HG03135 (cell line): ENCODE data around the gene CEP57.
A peak's percentile ranks its signal among the peaks of the same experiment; 100 is the strongest.
"Not testable (repeated sequence)": the region's sequence is repeated elsewhere in the genome, so short reads cannot be mapped to it uniquely, and the experiment has no call there.

Experiments used
- ATAC-seq: cut with Tn5 transposase; IDR thresholded peaks from one replicate; pipeline ENCODE4 v1.9.1; 2021; ENCODE audit warnings: mild to moderate bottlenecking, moderate library complexity; ENCODE audit not compliant: unreplicated experiment

The CEP57 gene

DNA sequence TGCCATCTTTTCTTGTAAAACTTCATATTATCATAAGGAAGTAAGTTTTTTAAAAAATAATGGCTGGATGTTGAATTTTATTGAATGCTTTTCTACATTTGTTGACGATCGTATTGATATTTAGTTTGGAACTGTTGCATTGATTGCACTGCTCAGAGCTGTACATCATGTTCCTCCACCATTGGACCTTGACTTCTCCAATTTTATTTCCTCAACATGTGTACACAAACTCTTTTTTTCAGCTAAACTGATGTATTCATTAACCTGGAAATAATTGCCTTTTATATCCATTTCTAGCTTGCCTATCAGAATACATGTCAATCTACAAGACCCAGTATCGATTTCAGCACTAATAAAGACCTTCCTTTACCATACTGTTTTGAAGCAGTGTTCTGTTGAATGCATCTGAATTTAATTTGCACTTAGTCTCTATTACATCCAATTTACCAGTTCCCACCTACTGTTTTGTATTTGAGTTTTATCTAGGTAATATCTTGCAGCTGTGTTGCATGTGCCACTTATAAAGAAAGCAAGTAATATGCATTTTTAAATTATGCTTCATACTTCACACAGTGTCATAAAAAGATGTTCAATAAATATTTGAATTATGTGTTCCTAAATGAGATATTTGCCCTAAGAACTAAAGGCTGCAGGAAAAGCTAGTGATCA, 5.5 kb downstream of the CEP57 start:
- ATAC-seq = no peak

DNA sequence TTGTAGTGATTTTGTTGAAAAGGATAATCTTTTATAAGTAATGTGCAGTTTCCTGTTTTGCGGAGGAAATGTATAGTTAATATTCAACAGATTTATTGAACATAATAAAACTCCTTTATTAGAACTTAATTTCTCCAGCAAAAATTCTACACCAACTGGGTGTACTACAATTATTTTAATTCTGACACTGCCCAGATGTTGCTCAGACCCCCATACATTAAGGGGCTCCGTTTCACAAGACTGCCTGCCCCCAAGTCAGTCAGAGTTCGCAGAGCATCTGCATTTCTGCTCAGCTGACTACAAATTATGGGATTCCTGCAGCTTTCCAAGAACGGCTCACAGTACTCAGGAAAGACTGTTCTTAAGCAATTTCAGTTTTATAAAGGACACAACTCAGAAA, 6.2 kb downstream of the CEP57 start:
- no peak for ATAC-seq

DNA sequence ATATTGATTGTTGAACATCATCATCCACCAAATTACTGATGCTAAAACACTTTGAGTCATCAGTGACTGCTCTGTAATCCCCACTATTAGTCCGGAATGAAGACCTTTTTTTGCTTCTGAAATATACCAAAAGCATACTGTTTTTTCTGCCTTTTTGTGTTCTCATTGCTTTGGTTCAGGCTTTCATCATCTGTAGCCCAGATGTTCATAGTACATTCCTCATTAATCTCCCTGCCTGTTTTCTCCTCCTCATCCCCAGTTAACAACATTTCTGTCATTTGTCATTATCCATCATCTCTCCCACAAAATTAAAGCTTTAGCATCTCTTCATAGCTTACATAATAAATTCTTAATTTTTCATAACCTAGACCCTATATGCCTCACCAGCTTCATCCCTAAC, 9.2 kb downstream of the CEP57 start:
- ATAC-seq = no peak

DNA sequence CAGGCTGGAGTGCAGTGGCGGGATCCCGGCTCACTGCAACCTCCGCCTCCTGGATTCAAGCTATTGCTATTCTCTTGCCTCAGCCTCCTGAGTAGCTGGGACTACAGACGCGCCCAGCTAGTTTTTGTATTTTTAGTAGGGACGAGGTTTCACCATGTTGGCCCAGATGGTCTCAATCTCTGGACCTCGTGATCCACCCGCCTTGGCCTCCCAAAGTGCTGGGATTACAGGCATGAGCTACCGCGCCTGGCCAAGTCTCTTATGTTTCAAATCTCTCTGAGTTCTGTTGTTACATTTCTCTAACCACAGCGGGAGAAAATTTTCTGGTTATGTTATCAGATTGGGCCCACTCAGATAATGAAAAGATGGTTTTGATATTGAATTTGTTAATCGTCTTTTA, 10.1 kb downstream of the CEP57 start:
- ATAC-seq = no peak

DNA sequence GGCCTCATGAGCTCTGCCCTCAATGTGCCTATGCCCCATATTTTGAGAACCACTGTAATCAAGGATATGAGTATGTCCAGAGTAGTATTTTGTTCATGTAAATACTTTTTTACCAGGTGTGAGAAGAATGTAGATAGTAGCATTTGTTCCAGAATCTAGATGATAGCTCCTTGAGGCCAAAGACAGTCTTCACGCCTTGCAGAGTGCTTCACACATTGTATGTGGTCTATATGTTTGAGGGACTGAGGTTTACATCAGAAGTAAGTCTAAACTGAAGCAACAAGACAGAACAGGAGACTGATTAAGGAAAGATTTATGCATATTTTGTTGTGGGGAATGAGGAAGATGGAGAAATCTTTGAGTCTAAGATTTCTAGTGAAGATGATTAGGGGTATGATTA, 12.5 kb downstream of the CEP57 start:
- ATAC-seq = no peak

DNA sequence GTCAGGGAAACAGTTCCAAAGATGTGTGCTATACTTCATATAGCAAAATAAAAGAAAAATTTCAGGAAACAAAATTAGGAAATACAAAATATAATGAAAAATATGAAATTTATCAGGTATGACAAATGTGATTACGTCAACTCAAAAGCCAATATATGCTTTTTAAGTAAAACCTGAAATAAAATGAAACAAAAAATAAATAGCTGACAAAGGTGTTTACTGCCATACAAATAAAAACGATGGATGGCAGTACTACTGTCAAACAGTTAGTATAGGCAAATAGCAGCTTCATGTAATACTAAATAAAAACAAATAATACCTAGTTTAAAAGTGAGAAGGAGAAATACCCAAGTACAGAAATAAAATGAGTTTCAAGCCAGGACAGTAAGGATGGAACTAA, 13.7 kb downstream of the CEP57 start:
- ATAC-seq = no peak

DNA sequence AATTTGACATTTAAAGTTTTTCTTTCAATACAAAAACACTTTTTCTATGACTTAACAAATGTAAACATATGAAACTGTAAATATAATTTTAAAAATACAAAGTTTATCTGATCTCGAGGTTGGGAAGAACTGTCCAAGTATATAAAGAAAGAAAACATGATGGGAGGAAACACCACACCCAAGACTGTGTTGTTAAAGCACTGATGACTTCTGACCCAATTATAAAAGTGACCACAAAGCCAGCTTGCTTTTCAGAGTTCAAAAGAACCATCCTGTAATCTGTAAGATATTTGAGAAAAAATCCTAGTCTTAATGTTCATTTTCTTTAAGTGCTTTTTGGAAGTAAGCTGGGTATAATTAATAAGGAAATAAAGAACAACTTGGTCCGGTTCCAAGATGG, 15.6 kb downstream of the CEP57 start:
- ATAC-seq = no peak

DNA sequence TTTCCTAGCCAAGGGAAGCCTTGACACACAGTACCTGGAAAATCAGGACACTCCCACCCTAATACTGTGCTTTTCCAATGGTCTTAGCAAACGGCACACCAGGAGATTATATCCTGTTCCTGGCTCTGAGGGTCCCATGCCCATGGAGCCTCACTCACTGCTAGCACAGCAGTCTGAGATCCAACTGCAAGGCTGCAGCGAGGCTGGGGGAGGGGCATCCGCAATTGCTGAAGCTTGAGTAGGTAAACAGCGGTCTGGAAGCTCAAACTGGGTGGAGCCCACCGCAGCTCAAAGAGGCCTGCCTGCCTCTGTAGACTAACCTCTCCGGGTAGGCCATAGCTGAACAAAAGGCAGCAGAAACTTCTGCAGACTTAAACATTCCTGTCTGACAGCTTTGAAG, 16.2 kb downstream of the CEP57 start:
- not testable (repeated sequence) for ATAC-seq

DNA sequence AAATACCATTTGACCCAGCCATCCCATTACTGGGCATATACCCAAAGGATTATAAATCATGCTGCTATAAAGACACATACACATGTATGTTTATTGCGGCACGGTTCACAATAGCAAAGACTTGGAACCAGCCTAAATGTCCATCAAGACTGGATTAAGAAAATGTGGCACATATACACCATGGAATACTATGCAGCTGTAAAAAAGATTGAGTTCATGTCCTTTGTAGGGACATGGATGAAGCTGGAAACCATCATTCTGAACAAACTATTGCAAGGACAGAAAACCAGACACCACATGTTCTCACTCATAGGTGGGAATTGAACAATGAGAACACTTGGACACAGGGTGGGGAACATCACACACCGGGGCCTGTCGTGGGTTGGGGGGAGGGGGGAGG, 20.8 kb downstream of the CEP57 start:
- ATAC-seq = not testable (repeated sequence)

DNA sequence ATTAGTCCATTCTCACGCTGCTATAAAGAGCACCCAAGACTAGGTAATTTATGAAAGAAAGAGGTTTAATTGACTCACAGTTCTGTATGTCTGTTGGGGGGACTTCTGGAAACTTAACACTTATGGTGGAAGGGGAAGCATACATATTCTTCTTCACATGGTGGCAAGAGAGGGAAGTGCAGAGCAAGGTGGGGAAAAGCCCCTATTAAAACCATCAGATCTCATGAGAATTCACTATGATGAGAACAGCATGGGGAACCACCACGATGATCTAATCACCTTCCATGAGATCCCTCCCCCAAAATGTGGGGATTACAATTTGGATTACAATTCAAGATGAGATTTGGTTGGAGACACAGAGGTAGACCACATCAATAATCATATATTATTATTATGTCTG, 25.7 kb downstream of the CEP57 start:
- no peak for ATAC-seq

DNA sequence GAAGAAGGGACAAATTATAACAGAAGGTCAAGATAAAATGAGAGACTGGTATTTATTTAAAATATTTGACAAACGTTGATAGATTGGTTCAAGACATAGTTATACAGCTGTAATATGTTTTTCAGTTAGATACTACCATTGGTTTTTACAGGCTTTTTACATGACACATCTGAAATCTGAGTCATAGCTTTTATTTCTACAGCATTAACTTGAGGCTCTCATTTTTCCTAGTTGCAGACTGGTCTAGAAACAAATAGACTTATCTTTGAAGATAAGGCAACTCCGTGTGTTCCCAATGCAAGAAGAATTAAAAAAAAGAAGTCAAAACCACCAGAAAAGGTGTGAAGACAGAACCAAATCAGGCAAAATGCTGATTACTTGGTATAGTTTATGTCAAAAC, 31.3 kb downstream of the CEP57 start:
- ATAC-seq = no peak

DNA sequence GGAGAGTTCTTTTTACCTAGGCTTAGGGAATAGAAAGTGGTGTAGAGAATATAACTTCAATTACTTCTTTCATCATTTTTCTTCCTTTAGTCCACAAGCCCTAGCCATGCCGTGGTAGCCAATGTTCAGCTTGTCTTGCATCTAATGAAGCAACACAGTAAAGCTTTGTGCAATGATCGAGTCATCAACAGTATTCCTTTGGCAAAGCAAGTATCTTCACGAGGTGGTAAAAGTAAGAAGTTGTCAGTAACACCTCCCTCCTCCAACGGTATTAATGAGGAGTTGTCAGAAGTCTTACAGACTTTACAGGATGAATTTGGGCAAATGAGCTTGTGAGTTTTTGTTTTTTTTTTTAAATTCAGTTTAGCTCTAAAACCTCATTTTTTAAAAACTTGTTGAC, 37.4 kb downstream of the CEP57 start:
- ATAC-seq = no peak

DNA sequence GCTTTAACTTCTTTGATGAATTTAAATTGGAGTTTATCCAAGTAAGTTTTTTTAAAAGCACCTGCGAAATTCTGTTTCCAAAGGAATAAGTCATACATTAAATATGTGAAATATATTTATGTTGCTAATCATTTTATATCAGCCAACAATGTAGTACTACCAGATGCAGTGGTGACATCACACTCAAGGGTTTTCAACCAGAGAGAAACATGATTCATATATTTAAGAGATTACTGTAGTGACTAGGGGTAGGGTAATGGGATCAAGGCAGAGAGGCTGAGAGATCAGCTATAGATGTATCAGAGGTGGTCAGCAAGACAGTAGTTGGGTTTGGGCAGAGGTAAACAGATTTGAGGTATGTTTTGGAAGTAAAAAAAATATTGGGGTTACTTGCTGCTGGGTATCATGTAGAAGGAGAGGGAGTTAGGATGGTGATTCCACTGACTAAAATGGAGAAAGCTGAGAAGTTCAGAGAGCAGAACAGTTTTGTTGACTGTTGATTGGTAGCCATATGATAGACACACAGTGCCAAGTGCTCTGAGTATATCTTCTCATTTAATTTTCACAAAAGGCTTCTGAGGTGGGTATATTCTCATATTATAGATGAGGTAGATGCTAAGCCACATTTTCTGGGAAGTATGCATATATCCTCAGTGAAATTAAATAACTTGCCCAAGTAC, 39.4 kb downstream of the CEP57 start:
- no peak for ATAC-seq

DNA sequence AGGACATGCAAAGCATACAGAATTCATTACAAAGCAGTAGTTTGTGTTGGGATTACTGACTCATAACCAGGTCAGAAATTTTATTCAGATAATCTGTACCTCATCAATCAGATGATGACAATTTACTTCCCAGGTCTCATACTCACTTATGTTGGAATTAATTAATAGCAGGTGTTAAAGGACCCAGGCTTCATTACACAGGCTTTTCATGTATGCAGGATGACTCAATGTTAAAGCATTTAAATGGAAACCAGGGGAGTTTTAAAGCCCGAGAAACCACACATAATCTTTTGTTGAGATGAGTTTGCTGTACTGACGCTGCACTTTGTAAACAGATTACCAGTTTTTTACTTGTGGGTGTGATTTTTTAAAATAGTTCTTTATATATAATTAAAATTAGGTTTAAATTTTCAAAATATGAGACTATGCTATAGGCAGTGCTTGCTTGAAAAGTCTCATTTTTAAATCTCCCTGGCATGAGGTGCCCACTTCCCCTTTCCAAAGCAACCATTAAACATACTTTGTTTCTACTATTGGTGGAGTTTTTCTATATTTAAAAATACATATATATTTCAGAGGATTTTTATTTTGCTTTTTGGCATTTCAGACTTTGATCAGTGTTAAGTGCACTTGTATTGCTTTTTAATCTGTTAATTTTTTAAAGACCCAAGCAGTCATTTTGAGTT, 41.0 kb downstream of the CEP57 start:
- no peak for ATAC-seq

DNA sequence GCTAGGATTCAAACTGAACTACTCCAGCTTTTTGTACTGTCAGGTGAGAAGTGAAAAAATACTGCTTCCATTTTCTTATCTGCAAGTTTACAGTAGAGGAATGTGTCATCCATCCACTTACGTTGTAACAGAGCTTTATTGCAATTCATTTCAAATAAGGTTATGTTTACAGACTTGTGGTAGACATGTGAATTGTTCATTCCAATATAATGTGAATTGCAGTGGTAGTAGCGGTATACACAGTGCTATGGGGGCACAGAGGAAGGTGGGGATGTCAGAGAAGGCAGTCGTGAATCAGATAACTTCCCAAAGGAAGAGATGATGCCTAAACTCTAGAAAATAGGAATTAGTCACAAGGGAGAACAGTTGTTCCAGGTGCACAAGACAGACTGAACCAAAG, 42.5 kb downstream of the CEP57 start:
- ATAC-seq = no peak

DNA sequence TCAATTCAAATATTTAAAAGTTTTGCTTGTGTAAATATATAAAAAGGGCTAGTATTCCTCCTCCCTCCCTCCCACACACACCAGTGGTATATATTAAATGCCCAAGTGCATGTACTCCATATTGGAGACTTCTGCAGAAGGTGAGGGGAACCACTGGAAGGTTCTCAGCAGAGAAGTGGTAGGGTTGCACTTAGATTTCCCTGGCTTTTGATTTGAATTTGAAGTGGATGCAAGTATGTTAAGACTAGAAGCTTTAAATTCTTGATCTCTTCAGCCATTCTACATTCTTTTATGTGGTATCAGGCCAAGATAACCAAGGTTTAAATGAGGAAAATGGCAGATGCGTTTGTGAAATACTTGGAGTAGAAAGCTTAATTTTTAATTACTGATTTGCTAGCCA, 43.1 kb downstream of the CEP57 start:
- ATAC-seq = no peak

DNA sequence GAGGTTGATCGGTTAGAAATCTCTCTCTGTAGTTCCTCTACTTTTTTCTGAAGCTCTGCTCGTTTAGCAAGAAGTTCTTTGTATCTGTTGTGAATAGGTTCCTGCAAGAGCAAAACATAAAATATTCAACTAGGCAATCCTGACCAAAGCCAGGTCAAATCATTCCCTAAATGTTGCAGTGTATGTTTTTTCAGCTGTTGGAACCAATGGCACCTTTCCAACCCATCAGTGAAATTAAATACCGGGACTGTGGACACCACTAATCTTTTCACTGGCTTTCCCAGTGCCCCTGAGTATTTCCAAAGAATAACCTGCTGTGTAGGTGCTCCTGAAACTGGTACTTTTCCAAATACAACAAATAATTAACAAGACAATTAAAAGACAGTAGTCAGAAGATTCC, 45.1 kb downstream of the CEP57 start:
- no peak for ATAC-seq

DNA sequence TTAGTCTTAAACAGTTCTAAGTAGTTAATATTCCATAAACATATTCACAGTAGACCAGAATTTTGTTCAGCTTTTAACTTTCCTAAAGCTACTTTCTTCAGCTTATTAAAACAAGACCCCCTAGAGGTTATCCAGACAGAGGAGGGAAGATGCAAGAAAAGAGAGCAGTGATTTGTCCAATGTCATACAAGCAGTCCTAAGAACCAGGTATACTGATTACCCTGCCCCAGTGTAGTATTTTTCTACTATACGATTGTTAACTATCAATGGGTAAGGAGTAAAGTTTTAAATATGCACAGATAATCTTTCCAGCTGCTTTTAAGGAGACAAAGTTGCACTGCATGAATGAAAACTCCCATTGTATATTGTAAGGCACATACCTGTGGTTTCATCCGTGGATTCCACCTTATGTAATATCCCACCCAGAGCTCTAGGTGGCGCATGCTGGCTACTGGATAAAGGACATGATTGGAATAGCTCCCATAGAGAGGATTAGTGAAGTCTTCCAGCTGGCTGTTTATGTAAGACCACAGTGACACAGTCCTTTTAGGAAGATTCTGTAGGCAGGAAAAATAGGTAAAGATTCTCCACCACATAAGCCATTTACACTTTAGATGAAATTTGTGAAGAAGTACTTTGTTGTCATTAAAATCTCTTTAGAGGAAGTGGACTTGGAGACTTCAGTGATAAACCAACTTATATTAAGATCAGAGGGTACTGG, 45.6 kb downstream of the CEP57 start:
- peak; percentile 86 for ATAC-seq

DNA sequence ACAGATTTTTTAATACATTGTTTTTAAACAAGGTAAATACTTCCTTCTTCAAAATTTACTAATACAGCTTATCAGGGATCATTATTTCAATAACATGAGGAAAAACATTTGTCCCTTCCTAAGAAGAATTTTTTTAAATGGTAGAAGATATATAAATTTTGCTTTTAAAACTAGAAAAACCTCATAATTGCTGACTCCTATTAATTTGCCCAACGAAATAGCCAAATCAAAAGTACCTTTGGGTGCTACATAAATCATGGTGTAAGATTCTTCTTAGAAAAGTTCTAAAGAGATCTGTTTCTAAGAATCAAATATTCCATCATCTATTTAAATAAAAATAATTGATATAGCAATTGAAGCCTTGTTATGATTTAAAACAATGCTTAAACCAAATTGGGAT, 54.9 kb downstream of the CEP57 start:
- ATAC-seq = no peak

DNA sequence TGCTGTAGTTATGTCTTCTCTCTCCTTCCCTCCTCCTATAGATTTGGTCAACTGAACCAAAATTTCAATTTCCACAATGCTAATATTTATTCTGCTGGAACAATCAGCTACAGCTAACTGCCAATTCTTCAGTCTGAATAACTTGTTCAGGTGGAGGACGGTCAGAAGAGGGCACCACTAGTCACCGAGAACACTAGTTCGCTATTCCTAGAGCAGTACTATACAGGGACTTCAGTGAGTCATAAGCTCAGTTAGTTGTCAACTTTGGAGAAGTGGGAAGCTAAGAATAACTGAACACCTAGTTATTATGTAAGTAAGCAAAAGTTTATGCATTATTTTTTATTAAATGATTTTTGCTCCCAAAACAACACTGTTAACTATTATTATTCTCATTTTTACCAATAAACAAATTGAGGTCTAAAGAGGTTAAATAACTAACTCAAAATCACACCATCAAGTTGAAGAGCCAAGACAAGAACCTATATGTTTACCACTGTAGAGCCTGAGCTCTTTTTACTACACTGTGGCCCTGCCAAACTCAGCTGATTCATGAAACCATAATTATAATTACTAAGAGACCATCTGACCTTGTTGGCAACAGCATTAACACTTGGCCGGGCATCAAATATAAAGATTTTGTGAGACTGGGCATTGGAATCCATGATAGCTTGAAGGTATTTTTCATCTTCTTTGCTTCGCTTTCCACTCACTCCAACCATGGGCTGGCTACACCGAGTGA, 59.0 kb downstream of the CEP57 start:
- no peak for ATAC-seq

DNA sequence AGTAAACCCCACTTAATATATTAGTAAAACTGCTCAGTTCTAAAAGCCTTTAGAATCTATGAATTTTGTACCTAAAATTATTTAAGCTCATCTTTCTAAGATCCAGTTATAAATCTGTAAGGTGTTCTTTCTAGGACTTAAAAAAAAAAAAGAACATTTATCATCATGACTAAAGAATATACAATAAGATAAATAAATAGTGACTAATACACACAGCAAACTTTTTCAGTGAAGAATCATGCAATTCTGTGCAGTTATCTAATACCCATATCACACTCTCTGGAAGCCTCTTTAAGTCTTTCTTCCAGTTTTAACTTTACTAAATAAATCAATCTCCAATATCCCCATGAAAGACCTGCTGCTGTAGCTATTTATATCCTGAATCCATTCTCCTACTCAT, 59.8 kb downstream of the CEP57 start:
- no peak for ATAC-seq
